ENCODE measurements around the gene TFF3.

The TFF3 gene

GRCh38 chr21:42346866-42347600 is 31.8 kb upstream of the TFF3 start:
- DNase-seq = no peak

- DNase-seq = no peak
These were observed 31.2 kb upstream of the TFF3 start for GRCh38 chr21:42346441-42346840.

- no peak for DNase-seq
These were observed 29.4 kb upstream of the TFF3 start for GRCh38 chr21:42344631-42345030.

- DNase-seq = no peak
These were observed 28.8 kb upstream of the TFF3 start for GRCh38 chr21:42343963-42344510.

GRCh38 chr21:42343556-42343955 is 28.3 kb upstream of the TFF3 start:
- DNase-seq = no peak

GRCh38 chr21:42343101-42343500 is 27.9 kb upstream of the TFF3 start:
- DNase-seq = no peak

GRCh38 chr21:42341776-42342542 is 26.8 kb upstream of the TFF3 start:
- DNase-seq = no peak

- no peak for DNase-seq
These were observed 25.2 kb upstream of the TFF3 start for GRCh38 chr21:42340187-42341050.

- no peak for DNase-seq
These were observed 23.8 kb upstream of the TFF3 start for GRCh38 chr21:42338729-42339715.

- no peak for DNase-seq
These were observed 22.9 kb upstream of the TFF3 start for GRCh38 chr21:42337830-42338728.

GRCh38 chr21:42337276-42337675 is 22.1 kb upstream of the TFF3 start:
- no peak for DNase-seq

- no peak for DNase-seq
These were observed 20.8 kb upstream of the TFF3 start for GRCh38 chr21:42336054-42336453.

- DNase-seq = no peak
These were observed 17.5 kb upstream of the TFF3 start for GRCh38 chr21:42332557-42333317.

- DNase-seq = no peak
These were observed 16.5 kb upstream of the TFF3 start for GRCh38 chr21:42331660-42332059.

- DNase-seq = no peak
These were observed 15.5 kb upstream of the TFF3 start for GRCh38 chr21:42330380-42331371.

GRCh38 chr21:42324896-42325295 is 9.7 kb upstream of the TFF3 start:
- no peak for DNase-seq

GRCh38 chr21:42321845-42322244 is 6.6 kb upstream of the TFF3 start:
- no peak for DNase-seq

GRCh38 chr21:42321231-42321630 is 6.0 kb upstream of the TFF3 start:
- DNase-seq = no peak

- DNase-seq = no peak
These were observed 5.6 kb upstream of the TFF3 start for GRCh38 chr21:42320791-42321190.

Measured in T1000 (cell line).